Astrocyte (in vitro differentiated cells and primary cell): ENCODE measurements around the gene LYRM2.

Source experiments
- EZH2 ChIP-seq: IDR thresholded peaks from 2 replicates; pipeline ENCODE4 v1.6.1; 2012; ENCODE audit warnings: mild to moderate bottlenecking, low read length, inconsistent platforms; ENCODE audit not compliant: insufficient read depth
- TF ChIP-seq, protein P1 (sequence below): IDR thresholded peaks from 2 replicates; pipeline ENCODE4 v1.5.1; 2011; ENCODE audit warnings: low read depth, mild to moderate bottlenecking, inconsistent platforms, low read length, moderate library complexity; ENCODE audit not compliant: insufficient read depth

DNA sequence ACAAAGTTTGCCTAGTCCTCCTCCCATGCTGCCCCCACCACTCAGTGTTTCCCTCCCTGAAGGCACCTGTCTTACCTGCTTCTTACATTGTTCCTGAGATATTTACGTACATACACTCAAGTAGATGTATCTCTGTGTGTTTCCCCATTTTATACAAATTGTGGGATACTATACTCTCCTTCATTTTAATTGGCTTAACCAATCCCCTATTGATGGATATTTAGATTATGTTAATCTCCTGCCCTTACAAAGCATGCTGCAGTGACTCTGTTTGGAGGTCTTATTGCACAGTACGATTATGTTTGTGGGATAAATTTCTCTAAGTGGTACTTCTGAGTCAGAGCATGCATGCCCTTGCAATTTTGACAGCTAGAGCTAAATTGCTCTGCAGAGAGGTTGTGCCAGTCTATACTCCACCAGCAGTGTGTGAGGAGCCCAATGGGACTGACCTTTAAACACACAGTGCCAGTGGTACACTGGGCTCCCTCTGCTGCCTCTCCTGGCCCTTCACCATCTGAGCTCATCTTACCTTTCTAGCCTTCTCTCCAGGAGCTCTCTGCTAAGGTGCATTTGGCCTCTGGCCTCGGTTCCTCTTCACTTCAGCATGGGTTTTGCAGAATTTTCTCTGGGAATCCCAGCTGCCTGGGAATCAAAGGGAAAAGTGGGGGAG is 57.4 kb downstream of the LYRM2 start:
- TF ChIP-seq, protein P1, sequence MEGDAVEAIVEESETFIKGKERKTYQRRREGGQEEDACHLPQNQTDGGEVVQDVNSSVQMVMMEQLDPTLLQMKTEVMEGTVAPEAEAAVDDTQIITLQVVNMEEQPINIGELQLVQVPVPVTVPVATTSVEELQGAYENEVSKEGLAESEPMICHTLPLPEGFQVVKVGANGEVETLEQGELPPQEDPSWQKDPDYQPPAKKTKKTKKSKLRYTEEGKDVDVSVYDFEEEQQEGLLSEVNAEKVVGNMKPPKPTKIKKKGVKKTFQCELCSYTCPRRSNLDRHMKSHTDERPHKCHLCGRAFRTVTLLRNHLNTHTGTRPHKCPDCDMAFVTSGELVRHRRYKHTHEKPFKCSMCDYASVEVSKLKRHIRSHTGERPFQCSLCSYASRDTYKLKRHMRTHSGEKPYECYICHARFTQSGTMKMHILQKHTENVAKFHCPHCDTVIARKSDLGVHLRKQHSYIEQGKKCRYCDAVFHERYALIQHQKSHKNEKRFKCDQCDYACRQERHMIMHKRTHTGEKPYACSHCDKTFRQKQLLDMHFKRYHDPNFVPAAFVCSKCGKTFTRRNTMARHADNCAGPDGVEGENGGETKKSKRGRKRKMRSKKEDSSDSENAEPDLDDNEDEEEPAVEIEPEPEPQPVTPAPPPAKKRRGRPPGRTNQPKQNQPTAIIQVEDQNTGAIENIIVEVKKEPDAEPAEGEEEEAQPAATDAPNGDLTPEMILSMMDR: no peak
- no peak for TF ChIP-seq EZH2
